CD14-positive monocyte (primary cell): Measurements from ENCODE around the gene MTSS2. TPM values are rescaled to one million over a fixed set of nuclear protein-coding genes. Genes with fewer than 3 reads are reported as not detected.

ENCODE experiments used
- DNase-seq, 3 donors: peaks; one replicate each; pipeline ENCODE4 v3.0.0-alpha.2; 2011 to 2022
- H2AFZ ChIP-seq: 2 replicates; pipeline ENCODE4 v1.6.0; 2012; ENCODE audit warnings: mild to moderate bottlenecking, low read depth, low read length, inconsistent platforms; ENCODE audit not compliant: insufficient read depth, poor library complexity, severe bottlenecking
- H3K27ac ChIP-seq, 2 donors: 1 replicate in 1 of 2; 2 replicates in 1 of 2; pipeline ENCODE4 v1.5.1; 2012 to 2013; ENCODE audit warnings: low read length in 2 of 2, control low read depth in 1 of 2, inconsistent platforms in 1 of 2, low read depth in 1 of 2, mild to moderate bottlenecking in 1 of 2
- H3K27me3 ChIP-seq, 2 donors: one replicate each; pipeline versions ENCODE4 v1.6.0 to v1.6.1; 2011 to 2013; ENCODE audit warnings: low read length in 2 of 2; ENCODE audit not compliant: control insufficient read depth in 2 of 2, insufficient read depth in 2 of 2
- H3K36me3 ChIP-seq, 2 donors: replicated peaks in 1 of 2; 1 replicate in 1 of 2; 2 replicates in 1 of 2; pipeline versions ENCODE4 v1.5.1 to v1.6.1; 2012 to 2013; ENCODE audit warnings: low read length in 2 of 2, control low read depth in 1 of 2, inconsistent platforms in 1 of 2, mild to moderate bottlenecking in 1 of 2; ENCODE audit not compliant: insufficient read depth in 2 of 2, control insufficient read depth in 1 of 2
- H3K4me1 ChIP-seq, 2 donors: 1 replicate in 1 of 2; 2 replicates in 1 of 2; pipeline versions ENCODE4 v1.5.1 to v1.6.1; 2012 to 2013; ENCODE audit warnings: low read length in 2 of 2, control low read depth in 1 of 2, inconsistent platforms in 1 of 2, mild to moderate bottlenecking in 1 of 2, moderate library complexity in 1 of 2; ENCODE audit not compliant: insufficient read depth in 2 of 2, control insufficient read depth in 1 of 2
- H3K4me2 ChIP-seq: replicated peaks from 2 replicates; pipeline ENCODE3; 2012; ENCODE audit warnings: low read length, moderate library complexity, mild to moderate bottlenecking; ENCODE audit not compliant: poor library complexity, severe bottlenecking; ENCODE audit errors: extremely low read depth
- H3K4me3 ChIP-seq, 3 experiments: fragments of 200-600 bp in 1 of 3; sonication (generic) in 1 of 3; replicated peaks in 1 of 3; 1 replicate in 2 of 3; 2 replicates in 1 of 3; pipeline ENCODE4 v1.5.1; 2011 to 2013; ENCODE audit warnings: low read length in 3 of 3, mild to moderate bottlenecking in 3 of 3, control low read depth in 2 of 3, low read depth in 2 of 3, inconsistent platforms in 1 of 3, moderate library complexity in 1 of 3
- H3K79me2 ChIP-seq: 2 replicates; pipeline ENCODE4 v1.6.0; 2012; ENCODE audit warnings: mild to moderate bottlenecking, control low read depth, inconsistent platforms, low read length, moderate library complexity; ENCODE audit not compliant: insufficient read depth
- H3K9ac ChIP-seq: 2 replicates; pipeline ENCODE4 v1.6.0; 2017; ENCODE audit warnings: low read length, mild to moderate bottlenecking; ENCODE audit not compliant: insufficient read depth, poor library complexity, severe bottlenecking
- H3K9me3 ChIP-seq, 2 donors: replicated peaks in 1 of 2; 1 replicate in 1 of 2; 2 replicates in 1 of 2; pipeline versions ENCODE4 v1.5.1 to v1.6.1; 2012 to 2013; ENCODE audit warnings: low read length in 2 of 2, control low read depth in 1 of 2; ENCODE audit not compliant: control insufficient read depth in 1 of 2, insufficient read depth in 1 of 2
- H4K20me1 ChIP-seq: 2 replicates; pipeline ENCODE4 v1.6.0; 2012; ENCODE audit warnings: mild to moderate bottlenecking, low read length, control low read depth, moderate library complexity; ENCODE audit not compliant: insufficient read depth
- H3K27ac Mint-ChIP-seq, 7 donors: one replicate each; pipeline ENCODE4 v1.8.0; 2020; ENCODE audit warnings: mild to moderate bottlenecking in 7 of 7, mixed read lengths in 7 of 7, moderate library complexity in 6 of 7, inconsistent platforms in 2 of 7
- H3K27me3 Mint-ChIP-seq, 3 donors: one replicate each; pipeline ENCODE4 v1.8.0; 2021 to 2022; ENCODE audit warnings: low read depth in 3 of 3, mild to moderate bottlenecking in 3 of 3, mixed read lengths in 3 of 3, moderate library complexity in 3 of 3, inconsistent platforms in 1 of 3
- H3K36me3 Mint-ChIP-seq, 2 donors: one replicate each; pipeline ENCODE4 v1.8.0; 2020; ENCODE audit warnings: mixed read lengths in 2 of 2, inconsistent platforms in 1 of 2, mild to moderate bottlenecking in 1 of 2
- H3K4me1 Mint-ChIP-seq: one replicate; pipeline ENCODE4 v1.8.0; 2020; ENCODE audit warnings: mild to moderate bottlenecking, mixed read lengths
- H3K4me3 Mint-ChIP-seq, 2 donors: one replicate each; pipeline ENCODE4 v1.8.0; 2020; ENCODE audit warnings: mild to moderate bottlenecking in 2 of 2, mixed read lengths in 2 of 2, moderate library complexity in 1 of 2
- H3K9me3 Mint-ChIP-seq, 7 donors: one replicate each; pipeline ENCODE4 v1.8.0; 2020 to 2022; ENCODE audit warnings: mixed read lengths in 7 of 7, mild to moderate bottlenecking in 6 of 7, moderate library complexity in 6 of 7, inconsistent platforms in 2 of 7
- CTCF ChIP-seq: fragments of 200-600 bp; IDR thresholded peaks from one replicate; pipeline ENCODE4 v1.8.0; 2022; ENCODE audit warnings: antibody characterized with exemption, mild to moderate bottlenecking
- WGBS: methylation state at CpG from one replicate; pipeline ENCODE4 v1.1.5; 2013; ENCODE audit warnings: missing lambda C conversion rate; ENCODE audit not compliant: insufficient coverage; 5-methylcytosine and 5-hydroxymethylcytosine counted together
- intact Hi-C, 2 donors: fragments of 100-400 bp; cut with micrococcal nuclease; formaldehyde crosslinking; loops; one replicate each; pipeline versions ENCODE4 v1.15.0 to v1.15.1; 2023
- polyA plus RNA-seq, 3 donors: library from polyadenylated mRNA; depleted of rRNA in 1 of 3; unstranded in 2 of 3; stranded (reverse) in 1 of 3; fragments of 300-500 nt in 2 of 3; fragments of >200 nt in 1 of 3; fragmentation: Illumina TruSeq in 2 of 3; gene quantifications; 1 replicate in 2 of 3; 2 replicates in 1 of 3; pipeline ENCODE4 v1.2.3, GENCODE V29; 2012 to 2021

Gene MTSS2
- polyA plus RNA-seq, 3 donors, result 1.5 TPM; not detected in 2

GRCh38 chr16:70670175-70670574, 15.7 kb downstream of the MTSS2 start:
- Histone ChIP-seq H3K36me3 (no peaks in the 10 kb centered on the region), H2AFZ (no peak overlapping the region), H3K27me3 (no peaks in the 10 kb centered on the region), H4K20me1 (no peaks in the 10 kb centered on the region), H3K4me2 (no peak overlapping the region), H3K9me3 (no peaks in the 10 kb centered on the region), H3K4me3 (no peak overlapping the region), H3K4me1 (no peaks in the 10 kb centered on the region), H3K9ac (no peak overlapping the region), H3K79me2 (no peaks in the 10 kb centered on the region), H3K27ac (no peak overlapping the region)
- Mint-ChIP-seq H3K27ac (no peak overlapping the region), H3K27me3 (peaks cover 0 to 3% (median 0%) of the 10 kb centered on the region in 3 donors), H3K36me3 (peaks cover 6% of the 10 kb centered on the region in 2 donors), H3K9me3 (peaks cover 0 to 3% (median 0%) of the 10 kb centered on the region in 7 donors), H3K4me1 (no peaks in the 10 kb centered on the region), H3K4me3 (no peak overlapping the region)
- no peak for DNase-seq
- 100% methylated on average over 1 of the region's 2 CpGs for WGBS
- intact Hi-C loops, result no loop called here
- no peak for TF ChIP-seq CTCF

GRCh38 chr16:70665806-70666735, 19.8 kb downstream of the MTSS2 start:
- H2AFZ ChIP-seq, result no peak overlapping the region
- no peaks in the 10 kb centered on the region for H3K27me3 ChIP-seq
- no peak overlapping the region for H3K4me3 Mint-ChIP-seq
- H3K27ac Mint-ChIP-seq, result peak overlapping the region in 1 of 7 donors; percentile 9
- H3K4me3 ChIP-seq, result no peak overlapping the region
- no peaks in the 10 kb centered on the region for H3K9me3 ChIP-seq
- no peaks in the 10 kb centered on the region for H3K4me1 Mint-ChIP-seq
- no peak overlapping the region for H3K9ac ChIP-seq
- DNase-seq, result no peak
- 94% methylated on average over 19 of the region's 22 CpGs for WGBS
- H3K27me3 Mint-ChIP-seq, result peaks cover 1 to 3% (median 2%) of the 10 kb centered on the region in 3 donors
- peaks cover 0 to 3% (median 0%) of the 10 kb centered on the region in 7 donors for H3K9me3 Mint-ChIP-seq
- no peak overlapping the region for H3K27ac ChIP-seq
- no peaks in the 10 kb centered on the region for H3K36me3 ChIP-seq
- H3K4me2 ChIP-seq, result no peak overlapping the region
- no peak for TF ChIP-seq CTCF
- no peaks in the 10 kb centered on the region for H3K4me1 ChIP-seq
- H3K36me3 Mint-ChIP-seq, result peaks cover 4 to 10% of the 10 kb centered on the region in 2 donors
- no peaks in the 10 kb centered on the region for H4K20me1 ChIP-seq
- no peaks in the 10 kb centered on the region for H3K79me2 ChIP-seq
- intact Hi-C loops, result no loop called here
